RPMI7951 (cell line): Measurements from ENCODE around the gene HTR4. TPM values are rescaled to one million over a fixed set of nuclear protein-coding genes. Genes with fewer than 3 reads are reported as not detected.

Experiments used
- DNase-seq: peaks from one replicate; pipeline ENCODE4 v3.0.0-alpha.2; 2012; ENCODE audit warnings: low read depth
- total RNA-seq: library from RNA; depleted of rRNA; stranded (reverse); fragments of >200 nt; shearing (Covaris generic); gene quantifications from 2 replicates; pipeline ENCODE4 v1.2.3, GENCODE V29; 2014

The HTR4 gene
- total RNA-seq, 1 experiment from 2014 or later, result not detected

DNA sequence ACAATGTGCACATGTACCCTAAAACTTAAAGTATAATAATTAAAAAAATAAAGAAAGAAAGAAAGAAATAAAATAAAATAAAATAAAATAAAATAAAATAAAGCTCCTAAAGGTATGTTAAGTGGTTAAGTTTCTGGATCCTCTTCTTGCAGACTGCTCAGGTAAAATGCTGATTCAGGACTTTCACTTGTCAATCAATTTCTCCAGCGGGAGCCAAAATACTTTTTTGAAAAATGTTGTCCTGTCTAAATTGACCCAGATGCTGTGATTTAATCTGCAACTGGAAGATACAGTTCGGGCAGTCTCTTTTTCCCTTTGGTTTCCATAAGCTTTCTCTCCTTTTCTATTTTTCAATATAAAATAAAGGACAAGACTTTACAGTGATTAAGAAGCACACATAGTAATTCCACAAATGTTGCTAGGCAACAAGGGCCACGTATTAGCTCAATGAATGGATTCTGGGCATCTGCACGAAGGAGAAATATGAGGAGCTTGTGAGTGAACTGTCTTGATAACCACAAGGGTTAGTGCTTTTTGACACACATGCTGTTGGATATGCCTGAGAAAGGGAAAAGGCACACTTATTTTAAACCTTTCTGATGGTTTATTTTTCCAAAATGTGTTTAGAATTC, 38.6 kb downstream of the HTR4 start:
- DNase-seq, result peak; percentile 18

DNA sequence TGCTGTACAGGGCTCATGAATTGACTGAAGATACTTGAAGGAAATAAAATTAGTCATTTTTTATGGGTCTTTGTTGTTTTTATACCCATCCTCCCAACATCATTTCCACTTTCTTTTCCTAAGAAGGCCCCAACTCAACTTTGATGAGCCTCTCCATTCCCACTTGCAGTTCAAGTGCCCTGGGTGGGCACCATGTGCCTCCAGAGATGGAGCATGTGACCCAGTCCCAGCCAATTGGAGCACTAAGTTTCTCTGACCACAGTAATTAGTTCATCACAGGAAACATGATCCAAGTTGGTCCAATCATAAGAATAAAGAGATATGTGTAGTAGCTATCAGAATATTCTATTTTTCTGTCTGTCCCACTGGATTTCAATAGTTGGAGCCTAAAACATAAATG, 46.9 kb downstream of the HTR4 start:
- no peak for DNase-seq

DNA sequence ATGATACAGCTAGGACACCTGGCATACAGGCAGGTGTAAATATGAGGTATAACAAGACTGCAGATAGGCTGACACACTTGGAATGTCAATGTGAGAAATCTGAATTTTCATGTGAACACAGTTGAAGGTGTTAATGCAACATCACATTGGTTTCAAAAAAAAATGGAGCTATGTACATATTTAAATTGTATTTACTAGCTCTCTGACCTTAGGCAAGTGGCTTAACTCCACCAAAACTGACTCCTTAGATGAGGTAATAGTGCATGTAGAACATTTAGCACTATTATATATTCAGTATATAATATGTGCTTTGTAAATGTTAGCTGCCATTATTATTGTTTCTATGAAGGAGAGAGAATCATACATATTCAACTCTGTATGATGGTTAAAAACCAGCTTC, 48.0 kb downstream of the HTR4 start:
- no peak for DNase-seq

DNA sequence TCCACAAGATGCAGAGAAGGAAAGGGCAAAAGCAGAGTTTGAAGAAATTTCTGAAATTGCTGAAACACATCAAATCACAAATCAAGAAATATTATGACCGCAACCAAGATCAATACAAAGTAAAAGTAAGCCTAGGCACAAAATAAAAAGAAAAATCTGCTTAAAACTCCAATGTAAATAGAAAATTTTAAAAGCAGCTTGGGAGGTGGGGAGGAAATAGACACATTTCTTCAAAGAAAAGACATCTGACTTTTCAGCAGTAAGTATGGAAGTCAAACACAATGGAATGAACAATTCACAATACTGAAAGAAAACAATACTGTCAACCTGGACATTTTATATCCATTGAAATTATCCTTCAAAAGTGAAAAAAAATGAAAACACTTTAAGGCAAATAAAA, 55.1 kb downstream of the HTR4 start:
- no peak for DNase-seq

DNA sequence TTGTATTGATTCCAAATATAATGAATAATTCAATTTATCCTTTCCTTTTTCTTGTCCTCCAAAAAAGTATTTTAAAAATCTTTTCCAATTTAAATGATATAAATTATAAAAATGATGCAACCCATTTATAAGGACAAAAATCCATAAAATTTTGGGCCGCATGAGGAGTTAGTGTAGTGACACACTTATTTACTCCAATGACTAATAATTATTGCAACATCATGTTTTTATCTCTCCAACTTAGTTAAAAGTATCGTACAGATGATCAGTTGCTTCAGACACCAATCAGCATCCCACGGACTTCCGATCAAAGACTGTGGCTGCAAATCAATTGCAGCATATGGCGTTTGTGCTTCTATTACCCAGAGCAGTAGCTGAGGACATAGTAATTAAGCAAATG, 58.6 kb downstream of the HTR4 start:
- DNase-seq, result no peak

DNA sequence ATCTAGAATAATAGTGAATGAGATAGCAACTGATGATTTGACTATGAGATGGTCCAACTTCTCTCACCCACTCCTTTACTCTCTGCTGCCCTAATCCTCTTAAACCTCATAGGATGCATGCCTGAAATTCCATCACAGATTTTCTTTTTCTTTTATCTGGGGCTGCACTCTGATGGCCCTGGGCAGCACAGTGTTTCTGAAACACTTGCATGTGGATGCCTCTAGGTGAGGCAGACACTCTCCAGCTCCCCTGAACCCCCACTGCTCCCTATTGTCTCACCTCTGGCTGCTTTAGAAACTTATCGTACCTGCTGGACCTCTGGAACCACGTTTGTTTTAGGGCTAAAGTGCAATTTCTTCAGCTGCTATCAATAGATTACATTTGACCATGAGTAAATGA, 67.5 kb downstream of the HTR4 start:
- DNase-seq, result no peak

DNA sequence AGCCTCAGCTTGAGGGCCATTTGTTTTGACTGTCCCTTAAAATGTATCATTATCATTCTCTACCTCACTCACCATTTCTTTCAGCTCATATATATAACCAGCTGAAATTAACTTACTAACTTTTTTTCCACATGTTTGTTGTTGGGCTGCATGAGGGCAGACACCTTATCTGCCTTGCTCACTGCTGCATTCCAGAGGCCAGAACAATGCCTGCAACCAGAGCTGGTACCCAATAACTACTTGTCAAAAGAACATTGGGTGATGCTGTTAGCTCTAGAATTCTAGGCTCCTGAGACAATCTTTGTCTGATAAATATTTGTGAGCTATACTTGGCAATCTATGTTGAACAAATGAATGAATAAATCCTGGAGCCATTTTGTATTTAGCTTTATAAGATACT, 68.3 kb downstream of the HTR4 start:
- no peak for DNase-seq

DNA sequence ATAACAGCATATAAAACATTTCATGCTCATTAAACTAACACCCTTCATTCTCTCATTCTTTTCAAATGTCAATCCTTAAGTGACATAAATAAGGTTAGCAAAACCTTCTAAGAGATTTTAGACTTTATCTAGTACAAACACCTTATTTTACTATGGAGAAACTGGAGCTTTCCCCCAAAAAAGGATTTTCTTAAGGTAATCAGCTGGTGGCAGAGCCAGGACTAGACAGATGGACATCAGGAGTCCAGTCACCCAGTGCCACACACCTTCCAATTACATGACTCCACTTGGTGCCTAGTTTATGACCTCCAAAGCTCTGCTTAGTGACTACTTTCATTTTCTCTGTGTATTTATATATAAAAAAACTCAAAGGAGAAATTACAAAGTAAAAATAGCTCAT, 70.2 kb downstream of the HTR4 start:
- no peak for DNase-seq

DNA sequence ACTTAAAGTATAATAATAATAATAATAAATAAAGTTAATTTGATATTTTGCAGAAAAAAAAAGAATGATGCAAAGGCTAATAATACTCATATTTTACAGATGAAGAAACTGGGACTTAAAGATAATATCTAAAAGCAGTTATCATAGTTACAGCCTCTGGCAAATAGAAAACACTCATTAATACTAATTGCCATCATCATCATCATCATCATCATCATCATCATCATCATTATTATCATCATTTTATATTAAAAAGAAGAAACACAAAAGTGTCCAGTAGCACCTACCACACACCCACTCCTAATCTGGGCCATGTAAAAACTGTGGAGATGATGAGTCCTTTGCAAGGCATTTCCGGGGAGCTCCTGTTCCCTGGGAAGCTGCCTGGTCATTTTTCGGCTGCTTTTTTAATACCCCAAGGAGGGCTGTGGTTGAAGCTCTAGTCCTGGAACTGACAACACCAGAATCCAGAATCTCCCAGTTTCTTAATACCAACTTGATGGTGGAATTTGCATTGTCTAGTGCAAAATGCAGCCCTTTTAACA, 70.8 kb downstream of the HTR4 start:
- DNase-seq, result no peak

DNA sequence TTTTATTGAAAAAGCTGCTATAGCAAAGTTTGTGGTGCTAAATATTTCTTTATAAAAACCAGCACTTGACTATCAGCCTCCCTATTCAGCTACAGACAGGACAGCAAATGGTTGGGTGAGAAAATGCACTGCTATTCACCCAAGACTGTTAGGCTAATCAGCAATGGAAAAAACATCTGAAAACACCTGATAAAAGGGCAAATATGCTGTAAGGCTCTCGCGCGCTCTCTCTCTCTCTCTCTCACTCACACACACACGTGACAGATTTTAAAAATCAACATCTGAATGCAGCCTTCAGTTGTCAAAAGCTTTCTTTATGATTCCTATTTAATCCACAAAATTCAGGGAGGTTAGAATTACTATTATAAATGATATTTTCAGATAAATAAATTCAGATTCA, 80.2 kb downstream of the HTR4 start:
- DNase-seq, result no peak

DNA sequence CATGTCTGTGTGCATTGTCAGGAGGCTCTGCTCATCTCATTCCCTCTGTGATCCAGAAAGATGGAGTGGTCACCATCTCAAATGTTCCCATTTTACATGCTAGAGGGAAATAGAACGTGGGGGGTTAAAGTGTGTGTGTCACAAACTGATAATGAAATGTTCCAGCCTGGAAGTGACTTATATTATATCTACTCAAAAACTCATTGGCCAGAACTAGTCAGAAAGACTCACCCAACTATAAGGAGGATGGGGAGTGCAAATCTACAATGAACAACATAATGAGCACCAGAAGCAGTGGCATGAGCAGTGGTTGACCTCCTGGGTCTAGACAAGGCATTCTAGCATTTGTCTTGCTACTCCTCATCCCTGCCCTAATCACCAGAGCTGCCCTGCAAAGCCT, 81.0 kb downstream of the HTR4 start:
- no peak for DNase-seq

DNA sequence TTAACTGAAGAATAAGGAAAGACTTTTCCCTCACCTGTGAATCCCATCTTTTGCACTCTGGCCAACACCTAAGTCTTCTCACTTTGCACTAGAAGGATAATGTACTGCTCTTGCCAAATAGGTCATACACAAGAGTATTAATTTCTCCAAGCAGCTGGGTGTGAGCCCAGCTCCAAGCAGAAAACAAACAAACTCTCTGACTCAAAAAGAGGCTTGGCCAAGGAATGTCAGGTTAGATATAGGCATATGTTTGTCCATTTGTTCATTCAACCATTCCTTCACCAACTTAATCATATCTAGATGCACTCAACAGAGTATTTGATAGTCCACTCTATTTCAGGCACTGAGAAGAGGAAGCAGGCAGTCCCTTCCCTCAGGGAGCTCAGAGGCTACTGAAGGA, 84.4 kb downstream of the HTR4 start:
- no peak for DNase-seq

DNA sequence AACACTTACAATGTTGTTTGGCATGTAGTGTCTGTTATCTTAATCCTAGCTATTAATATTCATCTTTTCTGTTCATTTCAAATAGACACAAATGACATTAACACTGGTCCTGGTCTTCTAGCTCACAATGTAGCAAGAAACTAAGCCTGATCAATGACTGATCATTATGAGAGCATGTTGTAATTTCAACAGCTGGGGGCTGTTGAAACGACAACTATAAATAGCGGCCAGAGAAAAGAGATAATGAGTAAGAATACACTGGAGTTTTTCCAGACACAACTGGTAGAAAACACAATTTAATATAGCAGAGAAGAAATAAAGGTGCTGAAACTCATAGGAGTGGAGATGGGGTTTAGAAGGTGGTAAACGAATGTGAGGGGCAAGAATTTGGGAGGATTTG, 89.2 kb downstream of the HTR4 start:
- DNase-seq, result no peak

DNA sequence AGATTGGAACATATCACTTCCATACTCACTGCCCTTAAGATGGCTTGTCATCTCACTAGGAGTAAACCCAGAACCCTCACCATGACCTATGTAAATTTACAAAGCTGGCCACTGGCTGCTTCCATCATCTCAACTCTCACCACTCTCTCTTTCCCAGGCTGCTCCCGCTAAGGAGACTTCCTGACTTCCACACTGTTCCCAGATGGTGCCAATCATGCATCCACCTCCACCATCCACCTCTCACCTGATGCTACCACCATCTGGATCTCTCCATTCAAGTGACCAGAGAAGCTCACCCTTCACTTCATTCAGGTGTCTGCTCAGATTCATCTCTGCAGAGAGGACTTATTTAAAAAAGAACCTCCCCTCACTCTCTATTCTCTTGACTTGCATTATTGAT, 91.3 kb downstream of the HTR4 start:
- no peak for DNase-seq

DNA sequence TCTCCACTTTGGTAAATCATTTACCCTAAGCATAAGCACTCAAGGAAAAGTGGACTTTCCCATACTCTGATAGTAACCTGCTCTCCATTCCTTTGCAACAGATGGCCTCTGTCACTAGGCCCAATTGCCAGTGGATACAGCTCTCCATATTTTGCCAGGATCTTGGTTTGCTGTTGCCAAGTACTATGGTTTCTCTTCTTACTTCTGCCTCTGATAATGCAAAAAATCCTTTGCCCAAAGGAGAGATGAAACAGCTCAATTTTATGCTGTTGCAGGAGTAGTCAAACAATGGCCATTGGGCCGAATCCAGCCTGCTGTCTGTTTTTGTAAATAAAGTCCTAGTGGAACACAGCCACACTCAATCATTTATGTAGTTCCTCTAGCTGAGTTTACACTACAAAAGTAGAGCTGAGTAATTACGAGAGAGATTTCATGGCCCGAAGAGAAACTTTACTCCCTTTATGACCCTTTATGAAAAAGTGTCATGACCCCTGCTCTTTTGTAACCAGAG, 92.5 kb downstream of the HTR4 start:
- no peak for DNase-seq

DNA sequence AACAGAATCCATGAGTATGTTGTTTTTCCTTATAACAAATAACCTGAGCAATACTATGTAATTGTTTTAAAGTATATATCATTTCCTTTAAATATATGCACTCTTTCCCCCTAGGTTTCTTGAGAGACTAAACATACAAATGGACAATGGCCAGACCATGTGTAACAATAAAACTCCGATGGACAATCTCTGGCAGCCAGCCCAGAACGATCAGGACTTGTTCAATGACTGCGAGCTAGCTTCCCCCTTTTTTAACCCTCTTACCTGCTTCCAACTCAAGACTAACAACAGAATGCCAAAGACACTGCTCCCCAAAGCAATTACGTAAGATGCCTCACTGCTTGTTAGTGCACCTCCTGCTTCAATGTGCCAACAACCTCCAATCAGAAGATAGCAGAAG, 94.9 kb downstream of the HTR4 start:
- no peak for DNase-seq

DNA sequence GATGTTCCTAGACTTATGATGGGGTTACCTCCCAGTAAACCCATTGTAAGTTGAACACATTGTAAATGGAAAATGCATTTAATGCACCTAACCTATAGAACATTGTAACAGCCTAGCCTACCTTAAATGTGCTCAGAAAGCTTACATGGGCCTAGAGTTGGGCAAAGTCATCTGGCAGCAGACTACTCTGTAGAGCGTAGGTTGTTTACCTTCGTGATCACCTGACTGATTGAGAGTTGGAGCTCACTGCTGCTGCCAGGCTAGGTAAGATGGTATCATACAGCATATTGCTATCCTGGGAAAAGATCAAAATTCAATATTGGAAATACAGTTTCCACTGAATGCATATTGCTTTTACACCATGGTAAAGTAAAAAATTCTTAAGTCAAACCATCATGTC, 95.4 kb downstream of the HTR4 start:
- no peak for DNase-seq

DNA sequence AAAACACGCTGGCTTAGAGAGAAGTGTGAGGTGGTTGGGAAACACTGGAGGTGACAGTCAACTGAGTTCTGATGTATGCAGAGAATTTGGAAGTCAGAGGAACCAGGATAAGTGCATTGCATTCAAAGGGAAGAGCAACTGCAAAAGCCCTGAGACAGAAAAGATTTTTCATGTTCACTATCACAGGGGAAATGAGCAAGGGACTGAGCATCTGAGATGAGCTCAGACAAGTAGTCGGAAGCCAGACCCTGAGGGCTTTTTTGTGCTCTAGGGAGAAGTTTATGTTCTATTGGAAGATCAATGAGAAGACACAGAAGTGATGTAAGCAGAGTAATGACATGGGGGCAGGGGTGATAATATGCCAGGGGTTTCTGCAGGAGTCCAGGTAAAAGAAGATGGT, 97.5 kb downstream of the HTR4 start:
- no peak for DNase-seq

DNA sequence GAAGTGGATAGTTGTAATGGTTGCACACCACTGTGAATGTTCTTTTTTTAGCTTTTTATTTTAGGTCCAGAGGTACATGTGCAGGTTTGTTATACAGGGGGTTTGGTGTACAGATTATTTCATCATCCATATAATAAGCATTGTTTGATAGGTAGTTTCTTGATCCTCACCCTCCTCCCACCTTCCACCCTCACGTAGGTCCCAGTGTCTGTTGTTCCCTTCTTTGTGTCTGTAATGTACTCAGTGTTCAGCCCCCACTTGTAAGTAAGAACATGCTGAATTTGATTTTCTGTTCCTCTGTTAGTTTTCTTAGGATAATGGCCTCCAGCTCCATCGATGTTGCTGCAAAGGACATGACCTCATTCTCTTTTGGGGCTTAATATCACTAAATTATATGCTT, 99.7 kb downstream of the HTR4 start:
- no peak for DNase-seq

DNA sequence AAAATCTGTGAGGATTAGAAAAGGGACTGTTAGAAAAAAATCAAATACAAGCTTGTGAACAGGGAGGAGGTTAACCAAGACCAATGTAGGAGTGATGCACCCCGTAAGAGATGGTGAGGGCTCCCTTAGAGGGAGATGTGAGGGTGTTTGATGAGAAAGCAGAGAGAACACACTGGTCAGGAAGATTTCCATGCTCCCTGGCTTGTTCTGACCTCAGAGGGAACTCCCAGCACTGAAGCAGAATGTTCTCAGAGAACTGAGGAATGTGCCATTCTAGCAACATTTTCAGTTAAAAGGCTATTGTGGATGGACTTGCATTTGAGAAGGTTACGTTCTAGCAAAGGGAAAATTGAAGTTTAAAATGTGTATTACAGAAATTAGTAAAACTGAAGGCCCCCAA, 110.6 kb downstream of the HTR4 start:
- DNase-seq, result no peak

DNA sequence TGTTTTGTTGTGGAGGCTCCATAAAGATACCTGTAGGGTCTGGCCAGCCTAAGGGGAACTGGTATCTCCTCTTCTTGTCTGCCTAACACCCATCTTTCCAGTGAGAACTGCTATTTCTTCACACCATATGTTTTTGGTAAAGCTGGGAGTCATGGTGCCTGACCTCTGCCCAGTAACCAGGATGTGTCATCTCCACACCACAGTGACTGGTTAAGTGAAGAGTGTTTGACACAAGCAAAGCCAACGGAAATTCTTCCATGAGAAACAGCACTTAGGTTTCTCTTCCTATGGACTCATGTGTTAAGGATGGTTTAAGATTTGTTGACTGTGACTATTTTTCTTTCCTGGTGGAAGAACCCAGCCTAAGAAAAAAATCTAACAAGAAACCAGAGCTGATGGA, 111.5 kb downstream of the HTR4 start:
- peak; percentile 78 for DNase-seq

DNA sequence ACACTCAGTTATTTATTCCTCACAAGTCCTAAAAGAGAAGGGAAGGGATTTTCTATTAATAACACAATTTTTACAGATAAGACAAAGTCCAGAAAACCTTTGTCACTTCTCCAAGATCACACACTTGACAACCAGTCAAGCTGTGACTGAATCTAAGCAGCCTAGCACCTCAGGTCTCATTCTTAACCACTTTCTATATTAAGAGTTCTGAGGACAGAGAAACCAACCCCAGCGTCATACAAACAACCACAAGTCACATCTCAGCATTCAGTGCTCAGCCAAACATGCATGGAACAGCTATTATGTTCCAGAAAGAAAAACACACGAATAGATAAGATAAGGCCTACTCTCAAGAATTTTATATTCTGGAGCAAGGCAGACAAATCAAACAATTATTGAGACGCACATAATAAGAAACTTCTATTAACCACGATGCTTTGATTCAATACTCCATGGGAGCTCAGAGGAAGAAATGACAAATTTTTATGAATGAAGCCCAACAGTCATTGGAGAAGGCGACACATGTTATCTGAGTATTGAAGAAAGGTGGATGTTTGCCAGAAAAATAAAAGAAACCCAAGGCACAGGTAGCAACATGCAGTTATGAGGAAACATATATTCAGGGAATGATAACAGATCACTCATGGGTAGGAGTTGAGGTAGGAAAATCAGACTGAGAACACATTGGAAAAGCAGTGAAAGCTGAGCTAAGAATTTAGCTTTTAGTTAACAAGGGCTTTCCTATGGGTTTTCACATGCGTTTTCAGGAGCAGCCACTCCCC, 113.1 kb downstream of the HTR4 start:
- DNase-seq, result no peak

DNA sequence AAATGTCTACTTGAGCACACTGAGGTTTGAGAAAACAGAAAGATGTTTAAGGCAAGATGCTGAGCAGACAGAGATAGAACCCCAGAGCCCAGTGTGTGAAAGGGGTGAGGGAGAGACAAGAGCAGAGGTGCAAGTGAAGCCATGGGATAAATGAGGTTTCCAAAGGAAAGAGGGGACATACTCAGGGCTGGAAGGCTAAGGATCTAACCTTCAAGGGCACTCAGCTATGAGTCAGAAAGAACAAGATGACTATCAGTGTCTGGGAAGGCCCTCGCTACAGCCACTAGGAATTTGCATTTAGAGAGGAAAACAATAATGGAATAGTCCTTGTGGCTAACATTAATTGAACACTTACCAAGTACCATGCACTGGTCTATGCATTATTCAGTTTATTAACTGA, 113.7 kb downstream of the HTR4 start:
- peak; percentile 39 for DNase-seq
